HepG2 (cell line): ENCODE data around the gene ZNF26. TPM values are rescaled to one million over a fixed set of nuclear protein-coding genes. Genes with fewer than 3 reads are reported as not detected.
A peak's percentile ranks its signal among the peaks of the same experiment; 100 is the strongest.

Experiments
- AHDC1 ChIP-seq: sonication (generic); formaldehyde crosslinking; IDR thresholded peaks from 2 replicates; pipeline ENCODE4 v1.5.1; 2020; ENCODE audit warnings: mild to moderate bottlenecking, missing genetic modification reagents, borderline replicate concordance
- ESRRA ChIP-seq: sonication (generic); formaldehyde crosslinking; IDR thresholded peaks from 2 replicates; pipeline ENCODE4 v1.5.1; 2020; ENCODE audit warnings: mild to moderate bottlenecking, low read depth, missing genetic modification reagents
- GATA4 ChIP-seq: sonication (generic); IDR thresholded peaks from 2 replicates; pipeline ENCODE4 v1.6.1; 2016; ENCODE audit warnings: antibody characterized with exemption, low read depth, borderline replicate concordance
- HMGA1 ChIP-seq: sonication (generic); formaldehyde crosslinking; conservative IDR thresholded peaks from 2 replicates; pipeline ENCODE4 v1.4.0; 2020; ENCODE audit warnings: missing genetic modification reagents
- HNRNPUL1 ChIP-seq: fragments of 200-400 bp; formaldehyde crosslinking; IDR thresholded peaks from 2 replicates; pipeline ENCODE4 v1.6.1; 2017; ENCODE audit warnings: low read depth, mild to moderate bottlenecking, low read length, moderate library complexity
- KAT2B ChIP-seq: fragments of 150-350 bp; IDR thresholded peaks from 2 replicates; pipeline ENCODE4 v1.6.1; 2014; ENCODE audit warnings: low read depth, low read length, borderline replicate concordance
- KDM1A ChIP-seq: IDR thresholded peaks from 2 replicates; pipeline ENCODE4 v1.6.1; 2016; ENCODE audit warnings: missing compliant biosample characterization
- KDM2A ChIP-seq: sonication (generic); formaldehyde crosslinking; IDR thresholded peaks from 2 replicates; pipeline ENCODE4 v1.4.0; 2020; ENCODE audit warnings: low read depth, missing genetic modification reagents, borderline replicate concordance
- KLF6 ChIP-seq: IDR thresholded peaks from 2 replicates; pipeline ENCODE4 v1.8.0; 2016; ENCODE audit warnings: missing biosample characterization, missing genetic modification reagents
- MTF1 ChIP-seq: sonication (generic); formaldehyde crosslinking; IDR thresholded peaks from 2 replicates; pipeline ENCODE4 v1.5.0; 2020; ENCODE audit warnings: missing genetic modification reagents
- NKX3-1 ChIP-seq: sonication (generic); formaldehyde crosslinking; IDR thresholded peaks from 2 replicates; pipeline ENCODE4 v1.5.0; 2020; ENCODE audit warnings: missing genetic modification reagents
- NR2C2 ChIP-seq: sonication (generic); formaldehyde crosslinking; IDR thresholded peaks from 2 replicates; pipeline ENCODE4 v1.4.0; 2020; ENCODE audit warnings: missing genetic modification reagents, mild to moderate bottlenecking, moderate library complexity, borderline replicate concordance
- RFX3 ChIP-seq: IDR thresholded peaks from 2 replicates; pipeline ENCODE4 v1.6.1; 2016; ENCODE audit warnings: missing biosample characterization, missing genetic modification reagents
- RORA ChIP-seq: sonication (generic); formaldehyde crosslinking; IDR thresholded peaks from 2 replicates; pipeline ENCODE4 v1.5.0; 2020; ENCODE audit warnings: mild to moderate bottlenecking, missing genetic modification reagents, moderate library complexity
- SOX6 ChIP-seq, 2 experiments: fragments of 450-650 bp in 1 of 2; sonication (generic) in 1 of 2; formaldehyde crosslinking in 1 of 2; IDR thresholded peaks; 2 replicates each; pipeline versions ENCODE4 v1.4.0 to v1.6.1; 2017 to 2020; ENCODE audit warnings: antibody characterized with exemption in 1 of 2, mild to moderate bottlenecking in 1 of 2, missing genetic modification reagents in 1 of 2
- TEF ChIP-seq: sonication (generic); formaldehyde crosslinking; IDR thresholded peaks from 2 replicates; pipeline ENCODE4 v1.5.0; 2020; ENCODE audit warnings: missing genetic modification reagents
- TMF1 ChIP-seq: sonication (generic); formaldehyde crosslinking; IDR thresholded peaks from 2 replicates; pipeline ENCODE4 v1.8.1; 2022; ENCODE audit warnings: low read depth, missing genetic modification reagents
- TRIM22 ChIP-seq: fragments of 450-650 bp; IDR thresholded peaks from 2 replicates; pipeline ENCODE4 v1.6.1; 2017
- ZBTB38 ChIP-seq: sonication (generic); formaldehyde crosslinking; IDR thresholded peaks from 2 replicates; pipeline ENCODE4 v1.5.1; 2020; ENCODE audit warnings: mild to moderate bottlenecking, missing genetic modification reagents
- ZKSCAN1 ChIP-seq: fragments of 150-350 bp; IDR thresholded peaks from 2 replicates; pipeline ENCODE4 v1.6.1; 2014; ENCODE audit warnings: low read length
- ZNF17 ChIP-seq: sonication (generic); formaldehyde crosslinking; IDR thresholded peaks from 2 replicates; pipeline ENCODE4 v1.5.0; 2020; ENCODE audit warnings: mild to moderate bottlenecking, missing genetic modification reagents
- ZNF7 ChIP-seq: IDR thresholded peaks from 2 replicates; pipeline ENCODE4 v1.6.1; 2016; ENCODE audit warnings: missing biosample characterization, missing genetic modification reagents
- ZSCAN22 ChIP-seq: sonication (generic); formaldehyde crosslinking; IDR thresholded peaks from 2 replicates; pipeline ENCODE4 v1.4.0; 2020; ENCODE audit warnings: mild to moderate bottlenecking, missing genetic modification reagents
- polyA plus RNA-seq, 8 experiments: library from polyadenylated mRNA; depleted of rRNA in 3 of 8; stranded (reverse) in 7 of 8; unstranded in 1 of 8; fragments of >200 nt; fragmentation: Illumina TruSeq in 4 of 8; extraction: Trizol in 4 of 8; gene quantifications; 2 replicates each; pipeline versions ENCODE4 v1.2.1 to v1.2.3, GENCODE V29; 2011 to 2016; ENCODE audit warnings: low read depth in 4 of 8, missing spikeins in 1 of 8, mixed read lengths in 1 of 8; ENCODE audit not compliant: insufficient read depth in 1 of 8
- total RNA-seq, 5 experiments: library from RNA; depleted of rRNA; stranded (reverse); fragments of >200 nt; fragmentation: Illumina TruSeq; extraction: Trizol; gene quantifications; 2 replicates each; pipeline ENCODE4 v1.2.3, GENCODE V29; 2016; ENCODE audit warnings: low read depth in 1 of 5

The ZNF26 gene
- total and polyA plus RNA-seq, 2 of the 13 experiments (the other 11 are each of a cell fraction or from before 2014, with no cell fraction given), result 3.8 to 6.5 TPM

GRCh38 chr12:132956011-132956788 is 30.0 kb upstream of the ZNF26 start, which contains the start of gene ZNF605 (continued):
- TF ChIP-seq KDM2A (CRISPR knock-in tag) (peak; percentile 69; the same call in 1 of the 2 replicates), GATA4 (no peak), TEF (no peak), ZNF17 (no peak), ESRRA (CRISPR knock-in tag) (no peak), ZNF7 (CRISPR knock-in tag) (no peak), KLF6 (CRISPR knock-in tag) (no peak), TMF1 (CRISPR knock-in tag) (no peak), KDM1A (CRISPR knock-in tag) (no peak), KAT2B (no peak), HNRNPUL1 (no peak), HMGA1 (CRISPR knock-in tag) (no peak), RORA (CRISPR knock-in tag) (no peak), TRIM22 (no peak), ZSCAN22 (CRISPR knock-in tag) (no peak), ZBTB38 (CRISPR knock-in tag) (no peak; the same call in 1 of the 2 replicates), MTF1 (no peak), SOX6 (IDR thresholded peaks at IDR 0.05) (no peak), SOX6 (CRISPR knock-in tag; IDR thresholded peaks at IDR 0.05) (no peak), RFX3 (CRISPR knock-in tag) (no peak), NKX3-1 (CRISPR knock-in tag) (no peak), NR2C2 (CRISPR knock-in tag) (peak; percentile 99), ZKSCAN1 (no peak), AHDC1 (CRISPR knock-in tag) (no peak)
